Mesodermal cell (in vitro differentiated cells): ENCODE results near the gene SFMBT2. TPM values are rescaled to one million over a fixed set of nuclear protein-coding genes. Genes with fewer than 3 reads are reported as not detected.

ENCODE experiments used
- H3K27ac ChIP-seq: 2 replicates; pipeline ENCODE4 v1.7.0; 2013; ENCODE audit warnings: mild to moderate bottlenecking, low read depth, low read length, moderate library complexity; ENCODE audit not compliant: severe bottlenecking
- H3K36me3 ChIP-seq: 2 replicates; pipeline ENCODE4 v1.7.1; 2013; ENCODE audit warnings: mild to moderate bottlenecking, low read length, moderate library complexity; ENCODE audit not compliant: control insufficient read depth, insufficient read depth
- H3K4me1 ChIP-seq: one replicate; pipeline ENCODE4 v1.7.1; 2013; ENCODE audit warnings: mild to moderate bottlenecking, low read length; ENCODE audit not compliant: insufficient read depth, control insufficient read depth, poor library complexity, severe bottlenecking
- H3K4me3 ChIP-seq: 2 replicates; pipeline ENCODE4 v1.7.0; 2013; ENCODE audit warnings: low read length, control low read depth, mild to moderate bottlenecking; ENCODE audit not compliant: insufficient read depth, poor library complexity, severe bottlenecking; ENCODE audit errors: extremely low read depth
- H3K9me3 ChIP-seq: 2 replicates; pipeline ENCODE4 v1.7.1; 2013; ENCODE audit warnings: mild to moderate bottlenecking, low read length, moderate library complexity; ENCODE audit not compliant: control insufficient read depth
- WGBS, 2 experiments: methylation state at CpG; one replicate each; pipeline ENCODE4 v1.1.5; 2013; ENCODE audit warnings: missing lambda C conversion rate in 2 of 2; ENCODE audit not compliant: insufficient coverage in 2 of 2; 5-methylcytosine and 5-hydroxymethylcytosine counted together
- polyA plus RNA-seq, 2 experiments: library from polyadenylated mRNA; stranded (reverse); fragments of 50-300 nt; gene quantifications; one replicate each; pipeline ENCODE4 v1.2.3, GENCODE V29; 2013

Gene SFMBT2
- 1.4 TPM for polyA plus RNA-seq (2013, experiment 1 of 2)
- polyA plus RNA-seq (2013, experiment 2 of 2): 1.9 TPM

- 0 to 1% methylated on average over 30 to 41 of the region's 66 CpGs for WGBS, 2 experiments
- peaks cover 23% of the 10 kb centered on the region for H3K4me1 ChIP-seq
- no peaks in the 10 kb centered on the region for H3K36me3 ChIP-seq
- H3K4me3 ChIP-seq: peak within 1 kb of the TSS; percentile 74
- no peak within 1 kb of the TSS for H3K27ac ChIP-seq
- H3K9me3 ChIP-seq: no peaks in the 10 kb centered on the region
Measured at GRCh38 chr10:7410862-7411670, at the start of gene SFMBT2. Gene SFMBT2, minus strand, starts transcription at chr10:7411034. Its CDS starts 29,136 bp downstream, at chr10:7381898.

- no peak overlapping the region for H3K27ac ChIP-seq
- H3K4me3 ChIP-seq: no peak overlapping the region
- no peaks in the 10 kb centered on the region for H3K9me3 ChIP-seq
- no peaks in the 10 kb centered on the region for H3K36me3 ChIP-seq
- H3K4me1 ChIP-seq: peaks cover 11% of the 10 kb centered on the region
- WGBS, 2 experiments: 93 to 98% methylated on average over 4 to 6 of the region's 6 CpGs
Measured at GRCh38 chr10:7460006-7460405, 49.2 kb upstream of the SFMBT2 start.

- 61 to 93% methylated on average over 2 of the region's 2 CpGs for WGBS, 2 experiments
- H3K27ac ChIP-seq: no peak overlapping the region
- H3K4me3 ChIP-seq: no peak overlapping the region
- H3K36me3 ChIP-seq: no peaks in the 10 kb centered on the region
- H3K9me3 ChIP-seq: no peaks in the 10 kb centered on the region
- H3K4me1 ChIP-seq: peaks cover 11% of the 10 kb centered on the region
Measured at GRCh38 chr10:7458556-7458955, 47.7 kb upstream of the SFMBT2 start.

DNA sequence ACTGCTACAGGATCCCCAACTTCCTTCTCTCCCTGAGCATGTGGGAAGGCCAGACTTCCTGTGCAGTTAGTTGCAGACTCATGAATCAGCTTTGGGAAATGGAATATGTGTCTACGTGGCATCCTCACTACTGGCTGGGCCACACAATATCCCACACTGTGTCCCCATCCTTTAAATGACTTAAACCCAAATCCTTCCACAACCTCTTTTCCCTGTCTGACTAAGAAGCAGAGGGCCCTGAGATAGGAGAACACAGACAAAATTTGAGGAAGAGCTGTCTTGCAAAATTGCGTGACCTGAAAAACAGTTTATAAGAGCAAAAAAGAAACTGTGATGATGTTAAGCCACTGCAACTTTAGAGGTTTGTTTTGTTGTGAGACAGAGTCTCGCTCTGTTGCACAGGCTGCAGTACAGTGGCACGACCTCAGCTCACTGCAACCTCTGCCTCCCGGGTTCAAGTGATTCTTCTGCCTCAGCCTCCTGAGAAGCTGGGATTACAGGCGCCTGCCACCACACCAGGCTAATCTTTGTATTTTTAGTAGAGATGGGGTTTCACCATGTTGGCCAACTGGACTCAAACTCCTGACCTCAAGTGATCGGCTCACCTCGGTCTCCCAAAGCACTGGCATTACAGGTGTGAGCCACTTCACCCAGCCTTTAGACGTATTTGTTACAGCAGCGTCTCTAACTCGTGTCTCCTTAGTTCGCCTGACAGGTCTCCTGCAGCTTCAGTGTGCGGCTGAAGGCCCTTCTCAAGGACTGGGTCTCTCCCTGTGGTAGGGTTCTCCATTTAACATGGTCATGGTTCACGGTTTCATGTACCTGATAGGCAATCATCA is 46.9 kb upstream of the SFMBT2 start:
- 91 to 92% methylated on average over 8 to 11 of the region's 14 CpGs for WGBS, 2 experiments
- no peak overlapping the region for H3K27ac ChIP-seq
- peaks cover 11% of the 10 kb centered on the region for H3K4me1 ChIP-seq
- no peaks in the 10 kb centered on the region for H3K9me3 ChIP-seq
- no peaks in the 10 kb centered on the region for H3K36me3 ChIP-seq
- no peak overlapping the region for H3K4me3 ChIP-seq

GRCh38 chr10:7449063-7449695 is 38.3 kb upstream of the SFMBT2 start:
- WGBS, 2 experiments: 100% methylated on average over 2 of the region's 4 CpGs; no CpG with 5 or more reads in 1 of the 2 experiments

DNA sequence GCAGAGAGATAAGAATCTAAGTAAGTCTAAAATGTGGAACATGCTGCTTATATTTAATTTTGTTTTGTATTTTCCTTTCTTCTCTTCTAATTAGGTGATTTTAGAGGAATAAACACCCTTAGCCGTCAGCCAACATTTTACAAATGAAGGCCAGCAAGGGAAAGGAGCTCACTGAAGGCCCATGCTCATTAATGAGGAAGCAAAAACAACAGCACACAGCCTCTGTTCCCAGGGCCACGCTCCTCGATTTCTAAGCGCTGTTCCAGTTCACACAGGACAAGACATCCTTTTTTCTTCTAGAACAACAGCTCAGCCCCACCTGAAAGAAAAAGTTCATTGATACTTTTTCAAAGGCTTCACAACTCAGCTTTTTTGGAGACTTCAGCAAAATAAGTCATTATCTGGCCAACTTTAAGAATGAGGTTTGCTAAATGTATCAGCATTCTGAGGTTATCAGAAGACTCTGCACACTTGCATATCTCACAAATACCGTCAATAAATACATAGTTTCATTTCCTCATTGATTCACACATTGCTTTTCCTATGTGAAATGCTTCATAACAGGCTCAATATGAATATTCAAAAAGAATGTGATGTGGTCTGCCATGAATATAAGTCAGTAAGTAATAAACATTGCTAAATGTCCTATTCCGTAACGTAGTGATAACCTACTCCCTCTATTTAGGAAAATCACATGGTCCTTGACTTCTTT is 34.8 kb upstream of the SFMBT2 start:
- WGBS, 2 experiments: 86 to 100% methylated on average over 5 to 6 of the region's 7 CpGs
- Histone ChIP-seq H3K9me3 (peaks cover 9% of the 10 kb centered on the region), H3K4me3 (no peak overlapping the region), H3K36me3 (no peaks in the 10 kb centered on the region), H3K27ac (no peak overlapping the region), H3K4me1 (no peaks in the 10 kb centered on the region)

More at GRCh38 chr10:7449063-7449695, 38.3 kb upstream of the SFMBT2 start:
- H3K9me3 ChIP-seq: peaks cover 9% of the 10 kb centered on the region
- no peaks in the 10 kb centered on the region for H3K36me3 ChIP-seq
- H3K4me3 ChIP-seq: no peak overlapping the region
- H3K27ac ChIP-seq: no peak overlapping the region
- no peaks in the 10 kb centered on the region for H3K4me1 ChIP-seq

GRCh38 chr10:7444551-7445121 is 33.8 kb upstream of the SFMBT2 start:
- 88 to 90% methylated on average over 18 to 19 of the region's 19 CpGs for WGBS, 2 experiments
- Histone ChIP-seq H3K36me3 (no peaks in the 10 kb centered on the region), H3K9me3 (peaks cover 4% of the 10 kb centered on the region), H3K4me1 (no peaks in the 10 kb centered on the region), H3K27ac (no peak overlapping the region), H3K4me3 (no peak overlapping the region)

DNA sequence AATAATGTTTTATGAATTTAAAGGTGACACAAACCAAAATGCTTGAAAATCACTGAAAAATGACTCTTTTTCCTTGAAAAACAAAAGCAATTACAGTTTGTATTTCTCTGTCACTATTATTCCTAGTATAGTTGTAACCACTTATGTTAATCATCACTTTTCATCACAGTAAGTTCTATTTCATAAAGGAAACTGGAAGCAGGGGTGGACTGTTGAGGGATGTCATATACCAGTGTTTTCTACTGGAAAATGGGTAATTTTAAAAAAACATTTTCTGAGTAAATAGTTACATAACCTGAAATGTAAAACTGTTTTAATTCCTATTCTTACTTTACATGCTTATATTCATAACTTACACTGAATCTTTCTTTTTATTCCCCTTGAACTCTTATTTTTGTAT is 32.2 kb upstream of the SFMBT2 start:
- Histone ChIP-seq H3K36me3 (no peaks in the 10 kb centered on the region), H3K27ac (no peak overlapping the region), H3K4me1 (no peaks in the 10 kb centered on the region), H3K4me3 (no peak overlapping the region), H3K9me3 (no peaks in the 10 kb centered on the region)

DNA sequence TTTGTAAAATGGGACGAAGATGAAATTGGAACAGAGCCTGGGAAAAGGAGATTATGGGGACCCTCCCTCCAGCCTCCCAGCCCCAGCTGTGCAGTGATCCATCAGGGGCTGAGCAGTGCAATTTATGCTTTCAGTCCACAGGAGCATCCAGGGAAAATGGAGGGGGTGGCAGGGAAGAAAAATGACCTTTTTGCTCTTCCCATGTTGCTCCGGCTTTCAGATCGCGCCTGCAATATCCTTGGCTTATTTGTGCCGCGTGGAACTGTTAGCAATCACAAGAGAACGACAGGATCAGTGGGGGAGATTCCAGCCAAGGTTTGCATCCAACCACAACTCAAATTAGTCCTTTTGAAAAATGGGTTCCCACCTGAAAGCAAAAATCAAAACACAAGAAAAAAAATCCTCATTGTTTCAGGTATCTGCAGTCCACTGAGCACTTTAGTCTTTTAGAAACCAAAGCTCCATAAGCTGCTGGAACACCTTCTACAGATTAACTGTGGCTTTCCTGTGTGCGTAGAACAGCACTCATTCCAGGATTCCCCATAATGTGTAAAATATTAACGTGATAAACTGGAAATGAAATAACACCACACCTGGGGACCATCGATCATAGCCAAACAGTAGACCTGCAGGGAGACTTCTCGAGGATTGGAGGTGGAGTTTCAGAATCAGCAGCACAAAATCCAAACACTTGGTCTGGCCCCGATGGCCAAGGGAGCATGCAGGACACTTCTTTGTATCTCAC is 30.7 kb upstream of the SFMBT2 start:
- no peak overlapping the region for H3K27ac ChIP-seq
- no peaks in the 10 kb centered on the region for H3K9me3 ChIP-seq
- no peak overlapping the region for H3K4me3 ChIP-seq
- H3K4me1 ChIP-seq: no peaks in the 10 kb centered on the region
- 91 to 92% methylated on average over 8 to 9 of the region's 12 CpGs for WGBS, 2 experiments
- no peaks in the 10 kb centered on the region for H3K36me3 ChIP-seq
